ENCODE results near the gene PAX6.

PAX6 gene

DNA sequence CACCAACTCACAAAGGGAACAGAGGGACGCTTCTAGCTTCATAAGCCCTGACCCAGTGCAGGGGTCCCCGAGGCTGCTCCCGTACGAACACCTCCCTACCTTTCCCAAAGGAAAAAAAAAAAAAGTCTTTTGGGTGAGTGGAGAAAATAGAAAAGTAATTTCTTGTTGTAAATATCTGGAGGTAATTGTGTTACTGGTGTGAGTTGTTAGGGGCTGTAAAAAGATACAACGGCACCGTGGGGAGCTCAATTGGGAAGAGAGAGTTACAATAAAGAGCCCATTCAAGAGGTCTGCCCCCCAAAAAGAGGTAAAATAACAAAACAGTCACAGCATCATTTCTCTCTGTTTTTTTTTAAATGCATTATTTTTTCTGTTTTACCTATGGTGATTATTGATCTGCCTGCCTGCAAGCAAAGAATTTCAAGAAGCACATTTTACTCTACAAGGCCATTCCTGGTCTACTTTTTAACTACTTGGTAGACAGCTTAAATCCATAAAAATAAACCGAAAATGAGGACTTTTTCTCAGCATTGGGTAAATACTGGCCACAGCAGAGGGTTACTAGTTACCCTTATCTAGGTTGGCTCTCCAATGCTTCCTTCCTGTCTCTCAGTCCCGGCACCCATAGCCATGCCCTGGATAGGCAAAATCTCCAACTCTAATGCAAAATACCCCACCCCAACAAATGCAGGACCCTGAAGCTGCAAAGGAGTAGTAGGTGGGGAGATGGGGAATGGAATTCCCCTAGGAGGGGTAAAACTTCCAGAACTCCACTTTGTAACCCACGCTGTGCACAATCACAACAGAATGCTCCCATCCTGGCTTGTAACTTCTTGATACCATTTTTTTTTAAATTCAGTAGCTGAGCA is 3.1 kb downstream of the PAX6 start:
- no peak for DNase-seq

DNA sequence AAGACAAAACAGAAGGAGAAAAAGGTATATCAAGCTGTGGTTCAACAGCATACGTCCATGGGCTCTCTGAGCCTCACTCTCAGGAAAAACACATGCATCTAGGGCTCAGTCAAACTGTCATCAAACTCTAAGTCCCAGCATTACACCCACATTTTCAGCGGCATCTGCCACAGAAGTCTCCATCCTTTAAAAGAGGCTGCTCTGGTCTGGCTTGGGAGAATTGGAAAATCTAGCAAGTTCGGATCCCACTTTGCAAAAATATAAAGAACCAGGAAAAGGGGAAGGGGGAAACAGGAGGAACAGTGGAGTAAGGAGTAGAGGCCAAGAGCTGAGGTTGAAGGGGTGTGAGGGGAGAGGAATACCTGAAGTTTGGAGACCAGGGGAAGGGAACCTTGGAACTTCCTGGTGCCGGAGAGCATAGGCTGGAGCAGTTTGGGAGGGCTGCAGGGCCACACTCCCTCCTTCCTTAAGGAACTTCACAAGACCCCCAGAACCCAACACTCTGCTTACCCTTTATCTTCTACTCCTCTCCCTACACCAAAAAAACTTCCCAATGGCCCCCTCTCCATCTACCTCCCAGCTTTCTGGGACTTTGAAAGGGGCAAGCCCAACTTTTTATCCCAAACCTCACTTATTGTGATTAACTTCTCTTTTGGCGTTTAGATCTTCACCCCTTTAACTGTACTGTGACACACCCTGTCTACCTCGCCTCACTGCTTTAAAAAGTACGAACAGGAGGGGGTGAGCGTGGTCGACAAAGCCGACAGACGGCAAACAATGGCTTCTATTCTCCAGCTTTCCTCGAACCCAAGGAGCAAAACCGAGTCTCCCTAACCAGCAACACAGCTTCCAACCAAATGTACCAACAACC is 4.0 kb downstream of the PAX6 start:
- DNase-seq = no peak

DNA sequence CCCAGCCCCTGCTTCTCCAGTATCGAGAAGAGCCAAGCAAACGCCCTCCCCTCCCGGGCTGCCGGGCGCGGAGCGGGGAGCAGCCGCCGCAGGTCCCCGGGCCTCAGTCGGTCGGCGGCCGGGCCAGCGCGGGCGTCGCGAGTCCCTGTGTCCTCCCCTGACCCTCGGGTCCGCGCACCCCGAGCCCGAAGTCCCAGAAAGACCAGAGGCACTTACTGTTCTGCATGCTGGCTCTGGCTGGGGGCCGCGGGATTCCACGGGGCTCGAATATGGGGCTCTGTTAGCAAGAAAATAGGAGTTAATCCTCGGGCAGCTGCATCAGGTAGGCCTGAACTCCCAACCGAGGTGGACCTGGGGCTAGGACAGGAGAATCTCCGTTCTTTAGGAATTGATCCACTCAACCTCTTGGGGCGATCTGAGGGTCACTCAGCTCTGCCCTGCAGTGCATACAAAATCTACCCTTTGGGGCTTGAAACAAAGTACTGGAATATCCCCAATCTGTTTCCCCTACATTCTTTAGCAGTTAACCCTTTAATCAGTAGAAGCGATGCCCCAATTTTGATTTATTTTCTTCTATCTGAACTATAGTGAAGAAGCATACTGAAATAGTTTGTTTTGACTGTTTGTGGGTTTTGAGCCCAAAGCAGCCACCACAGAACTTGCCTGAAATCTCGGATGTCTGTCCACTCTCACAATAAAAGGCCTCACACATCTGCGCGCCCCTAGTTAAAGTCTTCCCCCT is 4.8 kb downstream of the PAX6 start:
- DNase-seq = no peak

DNA sequence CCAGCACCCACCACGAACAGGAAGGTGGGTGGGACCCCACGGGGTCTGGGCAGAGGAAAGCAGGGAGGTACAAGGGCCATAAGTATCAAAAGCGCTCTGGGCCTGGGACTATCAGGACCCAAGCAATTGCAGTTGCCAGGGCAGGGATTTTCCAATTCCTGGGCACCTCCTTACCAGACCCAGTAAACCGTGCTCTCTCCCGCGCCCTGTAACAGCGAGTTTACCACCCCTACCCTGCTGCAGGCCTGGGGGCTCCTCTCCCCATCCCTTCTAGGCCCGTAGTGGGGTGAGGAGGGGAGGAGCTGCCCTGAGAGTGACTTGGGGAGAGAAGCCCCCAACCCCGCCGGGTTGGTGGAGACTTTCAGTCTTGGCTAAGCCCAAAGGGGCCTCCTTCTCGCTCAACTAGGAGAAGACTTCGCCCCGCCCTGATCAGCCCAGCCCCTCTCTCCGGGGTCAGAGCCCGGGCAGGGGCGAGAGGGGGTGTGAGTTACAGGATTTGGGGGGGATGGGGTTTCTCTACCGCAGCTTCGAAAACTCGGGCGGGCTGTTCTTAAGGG is 5.4 kb downstream of the PAX6 start:
- no peak for DNase-seq

DNA sequence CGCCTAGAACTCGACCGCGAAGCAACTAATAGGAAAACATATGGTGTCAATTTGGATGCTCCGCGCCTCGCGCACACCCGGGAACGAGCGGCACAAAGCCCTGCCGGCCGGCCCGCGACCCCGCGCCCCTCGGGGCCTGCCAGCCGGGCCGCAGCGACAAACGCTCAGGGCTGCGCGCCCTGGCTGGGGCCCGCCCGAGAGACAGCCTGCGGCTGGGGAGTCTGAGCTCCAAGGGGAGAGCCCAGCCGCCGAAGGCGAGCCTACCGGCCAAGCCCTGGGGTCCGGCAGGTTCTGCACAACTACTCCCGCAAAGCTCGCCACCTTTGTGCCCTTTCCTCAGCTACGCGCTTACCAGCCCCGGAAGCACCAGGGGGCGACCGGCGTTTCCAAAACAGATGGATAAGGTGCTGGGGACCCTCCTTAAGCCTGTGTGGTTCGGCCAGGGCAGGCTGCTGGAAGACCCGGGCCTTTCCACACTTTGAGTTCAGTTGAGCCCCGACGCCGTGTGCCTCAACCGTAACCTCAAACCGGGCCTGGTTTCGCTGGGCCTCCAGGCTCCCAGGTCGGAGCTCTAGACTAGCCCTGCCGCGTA is 6.0 kb downstream of the PAX6 start:
- no peak for DNase-seq

DNA sequence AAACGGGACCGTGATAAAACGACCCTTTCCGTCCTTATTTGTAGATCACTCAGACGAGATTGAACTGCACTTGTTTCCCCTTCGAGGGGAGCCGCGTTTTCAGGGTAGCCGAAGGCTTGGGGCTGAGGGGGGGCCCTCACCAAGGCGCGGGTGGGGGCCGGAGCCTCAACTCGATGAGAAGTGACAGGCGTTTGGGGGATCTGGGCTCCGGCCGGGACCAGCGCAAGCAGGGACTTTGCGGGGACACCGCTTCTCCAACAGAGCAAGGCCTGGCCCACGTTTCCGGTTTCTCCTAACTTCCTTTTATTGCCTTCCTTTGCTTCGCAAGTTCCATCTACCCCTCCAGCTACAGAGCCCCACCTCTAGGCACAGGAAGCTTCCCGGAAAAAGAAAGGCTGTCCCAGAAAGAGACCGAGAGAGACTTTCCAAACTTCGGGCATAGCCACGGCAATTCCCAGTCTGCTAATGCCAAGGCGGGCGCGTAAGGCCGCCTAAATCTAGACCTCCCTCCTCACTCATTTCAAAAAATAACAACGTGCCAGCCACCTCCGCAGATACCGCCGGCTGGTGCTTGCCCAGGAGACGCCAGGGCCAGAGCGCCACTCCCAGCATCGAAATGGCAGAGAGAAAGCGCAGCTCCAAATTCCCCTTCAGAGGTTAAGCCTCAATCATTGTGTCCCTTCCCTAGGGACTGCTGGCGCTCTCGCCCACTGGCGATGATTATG is 6.6 kb downstream of the PAX6 start:
- no peak for DNase-seq

DNA sequence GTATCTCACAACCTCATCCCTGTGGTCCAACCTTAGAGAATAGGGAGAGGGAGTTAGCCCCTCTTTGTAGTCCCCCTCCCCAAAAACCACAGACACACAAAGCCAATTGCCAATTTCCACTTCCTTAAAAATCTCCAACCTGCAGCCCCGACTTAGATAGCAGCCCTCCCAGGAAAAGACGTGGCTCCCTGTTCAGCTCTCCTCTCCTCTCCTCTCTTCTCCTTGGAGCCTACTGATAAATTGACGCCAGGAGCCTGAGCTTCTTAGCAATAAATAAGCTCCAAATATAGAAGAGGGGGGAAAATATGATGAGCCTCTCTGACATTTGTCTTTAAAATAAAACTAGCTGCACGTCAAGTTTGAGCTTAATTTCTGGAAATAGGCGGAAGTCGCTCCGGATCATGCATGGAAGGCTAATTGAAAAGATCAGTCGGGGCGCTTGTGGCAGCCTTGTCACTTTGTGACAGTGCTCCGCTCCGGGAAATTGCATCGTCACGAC is 7.3 kb downstream of the PAX6 start:
- no peak for DNase-seq

DNA sequence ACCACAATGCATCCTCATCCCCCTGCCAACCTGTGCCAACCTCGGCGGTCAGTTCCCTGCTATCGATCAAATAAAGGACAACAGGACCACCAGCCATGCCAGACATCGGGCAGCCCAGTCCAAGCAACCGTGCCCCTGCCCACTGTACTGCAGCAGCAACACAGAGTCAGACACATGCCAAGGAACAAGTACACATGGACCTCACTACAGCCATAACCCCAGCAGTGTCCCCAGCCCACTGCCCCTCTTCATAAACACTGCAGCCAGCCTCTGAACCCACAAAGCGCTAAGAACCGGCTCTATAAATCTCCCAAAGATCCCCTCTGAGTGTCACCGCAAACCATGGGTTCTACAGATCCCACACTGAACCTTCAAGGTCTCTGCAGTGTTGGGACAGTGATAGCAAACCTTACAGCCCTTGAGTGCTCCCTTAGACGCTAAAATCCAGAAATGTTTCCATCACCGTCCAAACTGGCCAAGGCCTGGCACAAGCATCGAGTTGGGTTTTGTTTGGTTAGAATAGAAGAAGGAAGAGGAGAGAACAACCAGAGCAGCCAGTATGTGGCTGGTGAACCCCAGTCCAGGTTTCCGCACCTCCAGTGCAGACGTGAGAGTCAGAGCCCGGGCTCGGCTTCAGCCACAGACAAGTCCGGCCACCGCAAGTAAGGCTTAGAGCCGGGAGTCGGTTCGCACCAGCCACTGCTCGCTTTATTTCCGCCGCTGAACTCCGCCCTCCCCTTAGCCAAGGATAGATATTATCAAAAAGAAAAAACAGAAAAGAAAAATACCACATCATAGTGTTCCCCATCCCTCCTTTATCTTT is 7.9 kb downstream of the PAX6 start:
- DNase-seq = no peak

DNA sequence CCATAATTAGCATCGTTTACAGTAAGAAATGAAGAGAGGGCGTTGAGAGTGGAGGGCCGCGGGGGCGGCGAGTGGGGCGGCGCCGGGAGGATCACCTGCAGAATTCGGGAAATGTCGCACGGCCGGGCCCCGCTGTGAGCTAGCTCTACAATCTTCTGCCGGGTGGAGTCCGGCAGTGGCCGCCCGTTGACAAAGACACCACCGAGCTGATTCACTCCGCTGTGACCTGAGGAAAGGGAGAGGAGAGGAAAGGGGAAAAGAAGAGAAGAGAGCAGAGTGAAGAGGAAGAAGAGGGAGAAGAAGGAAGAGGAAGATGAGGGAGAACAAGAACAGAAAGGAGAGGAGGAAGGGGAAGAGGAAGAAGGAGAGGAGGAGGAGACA is 8.5 kb downstream of the PAX6 start:
- no peak for DNase-seq

DNA sequence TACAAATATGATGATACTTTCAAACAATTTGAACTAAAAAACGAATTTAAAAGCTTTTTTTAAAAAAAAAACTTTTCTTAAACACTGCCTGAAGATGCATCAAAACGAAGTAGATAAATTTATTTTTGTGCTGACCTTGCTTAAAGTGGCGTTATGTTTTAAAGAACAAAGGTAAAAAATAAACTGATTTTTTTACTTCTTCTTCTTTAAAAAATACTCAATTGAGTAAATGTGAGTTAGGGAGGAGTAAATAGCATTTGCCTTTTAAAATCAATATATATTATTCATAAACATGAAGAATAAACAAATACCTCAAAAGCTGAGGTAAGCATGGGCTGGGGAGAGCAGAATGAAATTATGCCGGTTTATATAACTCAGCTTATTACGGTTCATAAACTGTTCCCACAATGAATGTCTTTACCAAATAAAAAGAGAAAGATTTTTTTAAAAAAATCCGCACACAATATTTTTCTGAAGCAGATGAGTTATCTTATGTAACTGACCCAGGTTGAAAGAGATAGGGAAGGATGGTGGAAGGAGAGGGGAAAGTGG is 9.0 kb downstream of the PAX6 start:
- no peak for DNase-seq

DNA sequence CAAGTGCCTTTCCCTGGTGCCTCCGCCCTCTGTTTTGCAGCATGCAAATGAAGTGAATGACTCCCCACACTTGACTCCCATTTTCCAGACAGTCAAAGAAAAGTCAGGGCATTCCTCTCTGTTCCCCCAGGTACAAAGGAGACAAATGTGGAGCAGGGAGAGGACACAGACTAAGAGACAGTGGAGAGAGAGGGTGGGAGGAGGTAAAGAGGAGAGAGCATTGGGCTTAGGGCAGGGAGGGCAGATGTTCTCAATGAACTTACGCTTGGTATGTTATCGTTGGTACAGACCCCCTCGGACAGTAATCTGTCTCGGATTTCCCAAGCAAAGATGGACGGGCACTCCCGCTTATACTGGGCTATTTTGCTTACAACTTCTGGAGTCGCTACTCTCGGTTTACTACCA is 9.8 kb downstream of the PAX6 start:
- DNase-seq = no peak

DNA sequence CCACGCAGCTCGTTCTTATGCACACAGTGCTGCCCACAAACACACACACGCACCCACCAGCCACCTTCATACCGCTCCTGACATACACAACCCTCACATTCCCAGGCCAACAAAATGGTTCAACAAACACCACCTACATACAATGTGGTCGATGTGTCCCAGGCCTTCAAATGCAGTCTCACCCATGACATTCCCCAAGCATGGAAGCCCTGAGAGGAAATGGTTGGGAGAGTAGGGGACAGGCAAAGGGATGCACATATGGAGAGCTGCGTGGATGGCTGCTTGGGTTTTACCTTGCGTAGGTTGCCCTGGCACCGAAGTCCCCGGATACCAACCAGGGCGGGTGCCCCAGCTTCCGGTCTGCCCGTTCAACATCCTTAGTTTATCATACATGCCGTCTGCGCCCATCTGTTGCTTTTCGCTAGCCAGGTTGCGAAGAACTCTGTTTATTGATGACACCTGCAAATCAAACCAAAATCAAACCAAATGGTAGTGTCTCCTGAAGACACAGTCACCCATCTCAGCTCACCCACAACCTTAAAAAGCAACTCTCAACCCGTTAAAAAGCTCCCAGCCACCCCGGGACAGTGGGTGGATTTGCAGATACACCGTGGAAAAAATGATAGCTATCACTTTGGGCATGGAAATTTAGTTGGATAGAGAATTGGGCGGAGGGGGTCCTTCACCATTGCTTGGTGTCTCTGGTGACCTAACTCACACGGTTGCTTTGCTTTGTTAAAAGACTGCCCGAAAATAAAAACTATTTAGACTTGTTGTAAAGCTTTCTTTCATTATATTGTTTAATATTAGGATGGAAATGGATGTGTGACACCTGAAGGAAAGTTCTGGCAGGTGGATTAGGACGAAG is 10.5 kb downstream of the PAX6 start:
- no peak for DNase-seq

DNA sequence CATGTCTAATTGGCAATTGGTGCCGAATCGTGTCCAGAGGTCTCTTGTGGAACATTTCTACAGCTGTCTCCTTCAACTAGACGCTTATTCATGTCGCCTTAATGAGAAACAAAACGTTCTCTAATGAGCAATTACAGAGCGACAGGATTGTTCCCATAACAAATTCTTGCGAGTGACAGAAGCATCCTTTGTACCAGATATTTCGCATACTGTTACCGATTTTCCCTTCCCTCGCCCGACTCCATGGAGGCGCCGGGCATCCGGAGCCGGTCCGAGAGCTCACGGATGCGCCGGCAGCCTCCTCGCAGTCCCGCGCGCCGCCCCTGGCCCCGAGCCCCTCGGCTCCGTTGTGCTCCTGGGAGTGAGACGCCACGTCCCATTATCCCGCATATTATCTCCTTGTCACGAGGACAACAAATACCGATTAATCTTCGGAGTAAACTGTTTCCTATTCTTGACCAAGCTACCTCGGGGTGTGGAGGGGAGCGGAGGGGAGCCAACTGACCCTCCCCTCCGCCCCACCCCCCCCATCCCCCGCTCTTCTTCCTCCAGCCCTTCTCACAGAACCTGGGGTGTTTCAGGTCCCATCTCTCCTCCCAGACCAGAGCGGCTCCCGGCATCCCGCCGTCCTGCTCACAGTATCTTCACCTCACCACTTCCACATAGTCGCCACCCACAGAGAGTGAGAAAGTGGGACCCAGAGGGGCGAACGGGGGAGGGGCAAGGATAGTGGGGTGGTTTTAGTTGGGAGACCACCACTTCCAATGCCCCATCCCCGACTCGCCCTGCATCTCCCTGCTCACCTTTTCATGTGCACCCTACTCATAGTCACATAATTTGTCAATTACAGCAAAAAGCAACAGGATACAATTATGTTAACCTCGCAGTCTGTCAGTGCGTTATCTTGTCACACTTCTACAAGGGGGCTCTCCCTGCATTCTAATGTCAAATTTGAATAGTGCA is 11.4 kb downstream of the PAX6 start:
- no peak for DNase-seq

DNA sequence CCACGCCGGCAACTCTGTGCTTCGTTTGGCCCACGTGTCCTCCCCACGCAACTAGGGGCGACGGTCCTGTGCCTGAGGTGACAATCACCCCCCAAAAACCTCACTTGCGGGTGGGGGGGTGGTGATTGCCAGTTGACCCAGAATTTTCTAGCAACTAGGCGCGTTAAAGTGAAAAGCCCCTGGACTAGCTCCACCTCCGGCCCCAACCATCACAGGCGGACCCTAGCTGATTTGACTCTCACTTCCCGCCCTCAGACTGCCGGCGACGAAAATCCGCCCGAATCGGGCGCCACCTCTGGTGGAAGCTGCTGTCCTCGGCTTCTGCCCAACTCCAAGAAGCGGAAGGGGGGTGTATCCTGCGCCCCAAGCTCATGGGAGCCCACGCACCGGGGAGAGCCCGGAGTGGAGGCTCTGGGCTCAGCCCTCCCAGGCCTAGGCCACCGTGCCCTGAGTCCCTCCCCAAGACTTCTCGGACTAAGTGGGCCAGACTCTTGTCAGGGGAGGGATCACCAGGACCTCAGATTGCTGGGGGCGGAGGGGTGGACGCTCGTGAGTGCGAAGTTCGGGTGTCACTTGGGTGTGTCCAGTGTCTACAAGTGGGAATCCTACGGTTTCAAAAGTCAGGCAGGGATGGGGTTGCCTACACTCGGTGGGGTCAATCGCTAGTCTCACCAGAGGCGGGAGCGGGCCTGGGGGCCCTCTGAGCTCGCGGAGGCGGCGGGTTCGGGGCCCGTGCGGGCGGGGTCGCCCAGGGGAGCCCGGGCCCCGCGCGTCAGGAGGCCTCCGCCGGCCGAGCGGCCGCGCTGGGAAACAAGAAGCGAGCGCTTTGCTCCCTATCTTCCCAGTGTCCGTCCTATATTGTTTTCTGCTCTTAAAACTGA is 12.3 kb downstream of the PAX6 start:
- no peak for DNase-seq

DNA sequence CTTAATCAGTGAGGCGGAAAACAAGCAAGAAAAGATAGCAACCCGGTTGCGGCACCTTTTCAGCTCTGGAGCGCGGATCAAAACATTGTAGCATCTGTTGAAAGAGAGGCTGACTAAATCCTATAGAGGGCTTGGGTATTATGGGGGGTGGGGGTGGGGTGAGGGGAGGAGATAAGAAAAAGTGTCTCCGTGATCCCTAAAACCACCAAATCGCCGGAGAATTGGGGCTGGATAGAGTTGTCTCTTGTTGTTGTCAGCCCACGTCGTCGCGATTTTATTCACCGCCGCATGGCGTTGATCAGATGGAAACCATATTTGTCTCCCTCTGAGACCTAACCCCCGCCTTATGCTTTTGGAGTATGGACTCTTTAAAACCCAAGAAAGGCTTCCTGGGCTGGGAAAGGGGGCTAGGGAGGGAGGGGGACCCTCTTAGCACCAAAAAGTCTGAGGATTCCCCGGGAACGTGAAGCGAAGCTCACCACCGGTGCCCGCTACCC is 13.0 kb downstream of the PAX6 start:
- DNase-seq = no peak

DNA sequence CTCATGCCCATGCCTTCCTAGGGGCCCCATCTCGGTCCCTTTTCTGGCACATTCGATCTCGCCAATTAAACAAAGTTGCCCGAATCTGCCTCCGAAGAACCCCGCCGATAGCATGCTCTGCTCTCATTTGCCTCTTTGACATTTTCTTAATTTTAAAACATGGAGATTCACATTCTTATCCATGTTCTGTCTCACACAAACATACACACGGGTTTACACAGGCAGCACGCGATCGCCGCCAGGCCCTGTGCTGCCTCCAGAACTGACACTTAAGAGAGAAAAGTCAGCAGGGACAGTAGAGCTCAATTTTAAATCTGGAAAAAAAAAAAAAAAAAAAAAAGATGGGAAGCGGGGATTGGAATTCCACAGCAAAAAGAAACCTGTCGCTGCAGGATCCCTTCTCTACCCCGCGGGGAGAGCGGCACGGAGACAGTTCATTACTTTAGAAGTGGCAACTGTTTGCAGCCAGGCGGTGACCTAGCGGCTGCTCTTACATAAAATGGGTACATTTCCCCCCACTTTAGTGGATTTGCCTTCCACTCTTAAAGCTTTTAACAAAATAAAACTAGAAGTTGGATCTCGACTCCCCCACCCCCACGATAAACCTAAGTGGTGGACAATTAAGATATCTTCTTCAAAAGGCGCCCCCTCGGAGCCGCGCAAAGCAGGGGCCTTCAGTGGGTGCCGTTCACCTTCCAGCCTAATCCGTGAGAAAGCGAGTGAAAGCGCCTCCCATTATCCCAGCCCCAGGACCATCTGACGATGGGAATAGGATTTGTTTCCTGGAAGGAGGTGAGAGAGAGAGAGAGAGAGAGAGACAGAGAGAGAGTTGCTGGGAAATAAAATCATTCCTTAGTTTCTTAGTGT is 13.7 kb downstream of the PAX6 start:
- no peak for DNase-seq

Measured in effector CD4-positive, alpha-beta T cell (primary cell).